ENCODE data around the gene FREM1. TPM values are rescaled to one million over a fixed set of nuclear protein-coding genes. Genes with fewer than 3 reads are reported as not detected.

FREM1 gene
- total and polyA plus RNA-seq, 2 of the 13 experiments (the other 11 are each of a cell fraction or from before 2014, with no cell fraction given) = 64.3 to 202 TPM

DNA sequence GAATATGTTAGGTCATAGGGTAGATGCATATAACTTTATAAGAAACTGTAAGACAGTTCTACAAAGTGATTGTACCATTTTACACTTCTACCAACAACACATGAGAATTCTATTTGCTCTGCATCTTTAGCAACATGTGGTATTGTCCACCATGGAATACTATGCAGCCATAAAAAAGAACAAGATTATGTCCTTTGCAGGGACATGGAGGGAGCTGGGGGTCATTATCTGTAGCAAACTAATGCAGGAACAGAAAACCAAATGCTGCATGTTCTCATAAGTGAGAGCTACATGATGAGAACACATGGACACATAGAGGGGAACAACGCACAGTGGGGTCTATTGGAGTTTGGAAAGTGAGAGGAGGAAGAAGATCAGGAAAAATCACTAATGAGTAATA, 165.5 kb downstream of the FREM1 start:
- 96% methylated on average over 1 of the region's 1 CpG for WGBS (ENCODE audit: low lambda C conversion rate)

DNA sequence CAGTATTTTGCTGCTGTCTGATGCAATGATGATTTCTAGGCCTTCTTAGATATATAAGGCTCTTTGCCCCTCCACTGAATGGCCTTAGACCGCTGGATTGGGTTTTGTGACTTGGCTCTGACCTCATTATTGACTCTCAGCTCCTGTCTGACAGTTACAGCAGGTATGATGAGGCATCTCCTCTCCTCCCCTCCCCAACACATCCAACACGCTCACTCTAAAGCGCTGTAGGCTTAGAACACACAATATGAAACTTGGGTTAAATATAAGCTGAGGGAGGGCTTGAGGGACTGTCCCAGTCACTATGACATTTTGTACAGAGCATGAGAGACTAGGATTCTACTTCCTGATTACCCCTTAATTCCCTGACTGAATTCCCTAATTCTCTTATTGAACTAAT, 168.9 kb downstream of the FREM1 start:
- ATAC-seq = no peak
- ChIA-PET CTCF (ENCODE audit: low intra/inter-chr PET ratio, low total read pairs) (no interaction called here), POLR2A (no interaction called here)
- H3K9me3 ChIP-seq (ENCODE audit: low read length) = no peaks in the 10 kb centered on the region
- intact Hi-C loops (cut with micrococcal nuclease; ENCODE audit: unreplicated experiment) = no loop called here
- no peak overlapping the region for H3K4me3 ChIP-seq (replicated peaks in 1 of 3; ENCODE audit: insufficient read depth in 1 of 3, low read depth in 2 of 3, low read length in 3 of 3)
- no peak for FAIRE-seq
- no peak overlapping the region for H3K4me2 ChIP-seq (ENCODE audit: low read depth, low read length)
- H2AFZ ChIP-seq (ENCODE audit: low read length) = no peak overlapping the region
- TF ChIP-seq, protein P1, sequence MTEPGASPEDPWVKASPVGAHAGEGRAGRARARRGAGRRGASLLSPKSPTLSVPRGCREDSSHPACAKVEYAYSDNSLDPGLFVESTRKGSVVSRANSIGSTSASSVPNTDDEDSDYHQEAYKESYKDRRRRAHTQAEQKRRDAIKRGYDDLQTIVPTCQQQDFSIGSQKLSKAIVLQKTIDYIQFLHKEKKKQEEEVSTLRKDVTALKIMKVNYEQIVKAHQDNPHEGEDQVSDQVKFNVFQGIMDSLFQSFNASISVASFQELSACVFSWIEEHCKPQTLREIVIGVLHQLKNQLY (CRISPR knock-in tag; IDR thresholded peaks at IDR 0.05) = no peak
- TF ChIP-seq RBM22 (optimal IDR thresholded peaks at IDR 0.05; ENCODE audit: low read length) (peak; percentile 81), MATR3 (CRISPR knock-in tag; IDR thresholded peaks at IDR 0.05) (no peak), MIER3 (CRISPR knock-in tag; IDR thresholded peaks at IDR 0.05; ENCODE audit: borderline replicate concordance) (no peak), ZNF251 (CRISPR knock-in tag; IDR thresholded peaks at IDR 0.05) (no peak), KLF15 (CRISPR knock-in tag; IDR thresholded peaks at IDR 0.05; ENCODE audit: borderline replicate concordance) (no peak)
- TF ChIP-seq, protein P2, sequence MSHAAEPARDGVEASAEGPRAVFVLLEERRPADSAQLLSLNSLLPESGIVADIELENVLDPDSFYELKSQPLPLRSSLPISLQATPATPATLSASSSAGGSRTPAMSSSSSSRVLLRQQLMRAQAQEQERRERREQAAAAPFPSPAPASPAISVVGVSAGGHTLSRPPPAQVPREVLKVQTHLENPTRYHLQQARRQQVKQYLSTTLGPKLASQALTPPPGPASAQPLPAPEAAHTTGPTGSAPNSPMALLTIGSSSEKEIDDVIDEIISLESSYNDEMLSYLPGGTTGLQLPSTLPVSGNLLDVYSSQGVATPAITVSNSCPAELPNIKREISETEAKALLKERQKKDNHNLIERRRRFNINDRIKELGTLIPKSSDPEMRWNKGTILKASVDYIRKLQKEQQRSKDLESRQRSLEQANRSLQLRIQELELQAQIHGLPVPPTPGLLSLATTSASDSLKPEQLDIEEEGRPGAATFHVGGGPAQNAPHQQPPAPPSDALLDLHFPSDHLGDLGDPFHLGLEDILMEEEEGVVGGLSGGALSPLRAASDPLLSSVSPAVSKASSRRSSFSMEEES (CRISPR knock-in tag; IDR thresholded peaks at IDR 0.05) = no peak
- in situ Hi-C loops (cut with HindIII; ENCODE audit: extremely low pct_ligation_motif_present, low pct_unique_long_range_greater_than_20kb) = no loop called here
- H3K27ac ChIP-seq (ENCODE audit: extremely low read length, insufficient read depth, low read length) = no peak overlapping the region
- DNase-seq (ENCODE audit: low spot score) = no peak
- no TSS peak for BruUV-seq (replicated peaks)
- no peaks in the 10 kb centered on the region for H4K20me1 ChIP-seq (ENCODE audit: insufficient read depth, low read length)
- H3K4me1 ChIP-seq (ENCODE audit: insufficient read depth, low read length) = no peaks in the 10 kb centered on the region
- no peaks in the 10 kb centered on the region for H3K79me2 ChIP-seq (ENCODE audit: insufficient read depth, low read length)
- H3K36me3 ChIP-seq (replicated peaks in 1 of 2; ENCODE audit: control insufficient read depth in 1 of 2, insufficient read depth in 2 of 2, low read length in 2 of 2) = peaks cover 4 to 70% of the 10 kb centered on the region in 2 experiments
- no peak overlapping the region for H3K9ac ChIP-seq (ENCODE audit: insufficient read depth, low read depth, low read length)
- no peaks in the 10 kb centered on the region for H3K27me3 ChIP-seq (ENCODE audit: control insufficient read depth in 1 of 2, insufficient read depth in 2 of 2, low read length in 2 of 2)
- WGBS (ENCODE audit: low lambda C conversion rate) = 91% methylated on average over 3 of the region's 3 CpGs

More for the DNA sequence above, 165.5 kb downstream of the FREM1 start:
- BruUV-seq (replicated peaks) = no TSS peak
- TF ChIP-seq ZNF775 (CRISPR knock-in tag; IDR thresholded peaks at IDR 0.05; ENCODE audit: borderline replicate concordance) (no peak), MEIS1 (CRISPR knock-in tag; IDR thresholded peaks at IDR 0.05; ENCODE audit: borderline replicate concordance) (no peak), RARA (CRISPR knock-in tag; IDR thresholded peaks at IDR 0.05) (no peak), RNF2 (conservative IDR thresholded peaks at IDR 0.05; ENCODE audit: low read depth) (no peak), ZNF274 (CRISPR knock-in tag; IDR thresholded peaks at IDR 0.05) (no peak)
- TF ChIP-seq, protein P3, sequence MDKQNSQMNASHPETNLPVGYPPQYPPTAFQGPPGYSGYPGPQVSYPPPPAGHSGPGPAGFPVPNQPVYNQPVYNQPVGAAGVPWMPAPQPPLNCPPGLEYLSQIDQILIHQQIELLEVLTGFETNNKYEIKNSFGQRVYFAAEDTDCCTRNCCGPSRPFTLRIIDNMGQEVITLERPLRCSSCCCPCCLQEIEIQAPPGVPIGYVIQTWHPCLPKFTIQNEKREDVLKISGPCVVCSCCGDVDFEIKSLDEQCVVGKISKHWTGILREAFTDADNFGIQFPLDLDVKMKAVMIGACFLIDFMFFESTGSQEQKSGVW (CRISPR knock-in tag; IDR thresholded peaks at IDR 0.05; ENCODE audit: borderline replicate concordance) = no peak
- Histone ChIP-seq H3K27me3 (ENCODE audit: control insufficient read depth in 1 of 2, insufficient read depth in 2 of 2, low read length in 2 of 2) (no peaks in the 10 kb centered on the region), H3K9ac (ENCODE audit: insufficient read depth, low read depth, low read length) (no peak overlapping the region), H2AFZ (ENCODE audit: low read length) (no peak overlapping the region), H3K4me3 (replicated peaks in 1 of 3; ENCODE audit: insufficient read depth in 1 of 3, low read depth in 2 of 3, low read length in 3 of 3) (no peak overlapping the region), H3K27ac (ENCODE audit: extremely low read length, insufficient read depth, low read length) (no peak overlapping the region), H3K79me2 (ENCODE audit: insufficient read depth, low read length) (no peaks in the 10 kb centered on the region), H3K36me3 (replicated peaks in 1 of 2; ENCODE audit: control insufficient read depth in 1 of 2, insufficient read depth in 2 of 2, low read length in 2 of 2) (peaks cover 9 to 83% of the 10 kb centered on the region in 2 experiments), H3K9me3 (ENCODE audit: low read length) (no peaks in the 10 kb centered on the region), H4K20me1 (ENCODE audit: insufficient read depth, low read length) (no peaks in the 10 kb centered on the region), H3K4me2 (ENCODE audit: low read depth, low read length) (no peak overlapping the region), H3K4me1 (ENCODE audit: insufficient read depth, low read length) (no peaks in the 10 kb centered on the region)
- ChIA-PET POLR2A (no interaction called here), CTCF (ENCODE audit: low intra/inter-chr PET ratio, low total read pairs) (no interaction called here)
- ATAC-seq (no peak), FAIRE-seq (no peak), DNase-seq (ENCODE audit: low spot score) (no peak)
- intact Hi-C loops (cut with micrococcal nuclease; ENCODE audit: unreplicated experiment) (no loop called here), in situ Hi-C loops (cut with HindIII; ENCODE audit: extremely low pct_ligation_motif_present, low pct_unique_long_range_greater_than_20kb) (no loop called here)
